Left forelimb (tissue), 1 donor: ENCODE data around the gene ARID3B.

ENCODE experiments used
- DNase-seq: peaks from one replicate; pipeline ENCODE4 v3.0.0-alpha.2; 2018; ENCODE audit warnings: low spot score

ARID3B gene

GRCh38 chr15:74604983-74605794 lies 64.2 kb downstream of the ARID3B start:
- no peak for DNase-seq

GRCh38 chr15:74605795-74606150 lies 64.8 kb downstream of the ARID3B start:
- DNase-seq = no peak

DNA sequence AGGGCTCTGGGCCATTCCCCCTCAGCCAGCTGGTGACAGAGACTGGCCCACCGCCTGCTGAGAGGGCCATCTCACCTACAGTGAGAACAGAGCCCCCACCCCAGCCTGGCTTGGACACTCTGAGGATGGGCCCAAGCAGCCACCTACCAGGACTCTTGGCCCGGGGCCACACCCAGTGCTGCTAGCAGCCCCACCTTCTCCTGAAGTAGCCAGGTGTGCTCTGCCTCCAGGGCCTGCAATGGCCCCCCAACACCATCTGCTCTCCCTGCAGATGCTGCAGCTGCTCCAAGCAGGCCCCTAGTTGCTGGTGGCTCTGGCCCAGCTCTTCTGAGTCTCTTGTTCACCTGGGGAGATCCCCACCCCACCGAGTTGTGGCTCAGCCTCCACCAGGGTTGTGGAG lies 67.8 kb downstream of the ARID3B start:
- no peak for DNase-seq

DNA sequence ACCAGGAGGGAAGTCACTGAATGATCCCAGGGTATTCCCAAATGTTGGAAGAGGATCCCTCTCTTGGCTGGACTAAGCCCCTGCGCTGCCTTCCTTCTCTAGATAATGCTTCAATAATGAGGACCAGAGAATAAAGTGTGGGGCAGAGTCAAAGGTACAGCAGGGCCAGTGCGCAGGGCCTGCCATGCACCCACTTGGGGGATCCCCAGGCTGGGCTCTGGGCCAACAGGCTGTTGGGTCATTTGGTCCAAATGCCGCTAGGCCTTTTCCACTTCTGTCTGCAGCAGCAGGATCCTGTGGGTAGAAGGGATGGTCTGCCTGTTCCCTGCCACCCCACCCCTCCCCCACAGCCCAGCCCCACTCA lies 68.9 kb downstream of the ARID3B start:
- DNase-seq = no peak

DNA sequence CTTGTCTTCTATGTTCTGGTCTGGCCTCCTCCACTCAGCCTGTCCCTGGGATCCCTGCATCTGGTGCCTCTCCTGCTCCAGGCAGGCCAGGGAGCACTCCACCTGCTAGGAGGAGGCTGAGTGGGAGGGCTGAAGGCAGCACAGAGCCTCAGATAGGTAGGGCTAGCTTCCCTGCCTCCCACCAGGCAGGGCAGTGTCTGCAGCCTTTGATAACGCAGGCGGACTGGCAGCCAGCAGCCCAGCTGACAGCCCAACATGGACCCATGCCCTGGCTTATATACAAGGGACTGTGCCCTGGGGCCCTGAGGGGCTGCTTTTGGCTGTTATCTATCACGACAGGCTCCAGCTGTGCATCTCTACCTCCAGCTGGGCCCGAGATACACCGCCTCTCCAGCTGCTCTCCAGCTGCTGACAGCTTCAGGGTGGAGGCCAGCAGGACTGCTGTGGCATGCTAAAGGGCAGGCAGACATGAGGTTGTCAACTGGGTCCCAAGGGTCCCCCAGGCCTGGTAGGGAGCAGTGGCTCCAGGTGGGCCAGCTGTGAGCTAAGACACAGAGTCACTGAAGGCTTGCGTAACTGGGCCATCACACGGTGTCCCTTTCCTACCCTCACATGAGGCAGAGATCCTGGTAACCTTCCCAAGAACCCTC lies 69.4 kb downstream of the ARID3B start:
- no peak for DNase-seq

- no peak for DNase-seq
Measured at GRCh38 chr15:74611341-74611740, 70.3 kb downstream of the ARID3B start.

- no peak for DNase-seq
Measured at GRCh38 chr15:74611834-74612233, 70.8 kb downstream of the ARID3B start.

GRCh38 chr15:74612677-74613076 lies 71.7 kb downstream of the ARID3B start:
- no peak for DNase-seq

GRCh38 chr15:74613089-74613952 lies 72.3 kb downstream of the ARID3B start:
- no peak for DNase-seq

DNA sequence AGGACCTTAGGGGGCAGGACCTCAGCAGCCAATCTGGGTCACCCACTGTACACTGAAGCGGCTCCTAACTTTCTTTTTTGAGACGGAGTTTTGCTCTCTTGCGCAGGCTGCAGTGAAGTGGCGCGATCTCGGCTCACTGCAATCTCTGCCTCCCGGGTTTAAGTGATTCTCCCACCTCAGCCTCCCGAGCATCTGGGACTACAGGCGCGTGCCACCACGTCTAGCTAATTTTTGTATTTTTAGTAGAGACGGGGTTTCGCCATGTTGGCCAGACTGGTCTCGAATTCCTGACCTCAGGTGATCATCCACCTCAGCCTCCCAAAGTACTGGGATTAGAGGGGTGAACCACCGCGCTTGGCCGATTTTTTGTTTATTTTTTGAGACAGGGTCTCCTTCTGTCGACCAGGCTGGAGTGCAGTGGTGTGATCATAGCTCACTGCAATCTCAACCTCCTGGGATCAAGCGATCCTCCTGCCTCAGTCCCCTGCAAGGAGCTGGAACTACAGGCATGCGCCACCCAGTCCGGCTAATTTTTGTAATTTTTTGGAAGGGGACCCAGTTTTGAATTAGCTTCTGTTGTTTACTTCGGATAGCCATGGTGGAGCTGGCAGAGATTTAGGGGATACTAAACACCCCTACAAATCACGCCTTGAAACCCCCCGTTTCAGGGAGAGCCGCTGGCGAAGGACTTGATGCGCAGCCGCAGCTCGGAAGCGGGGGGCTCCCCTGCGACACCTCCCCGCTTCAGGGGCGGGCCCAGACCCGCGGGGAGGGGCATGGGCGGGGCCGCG lies 73.1 kb downstream of the ARID3B start:
- no peak for DNase-seq

DNA sequence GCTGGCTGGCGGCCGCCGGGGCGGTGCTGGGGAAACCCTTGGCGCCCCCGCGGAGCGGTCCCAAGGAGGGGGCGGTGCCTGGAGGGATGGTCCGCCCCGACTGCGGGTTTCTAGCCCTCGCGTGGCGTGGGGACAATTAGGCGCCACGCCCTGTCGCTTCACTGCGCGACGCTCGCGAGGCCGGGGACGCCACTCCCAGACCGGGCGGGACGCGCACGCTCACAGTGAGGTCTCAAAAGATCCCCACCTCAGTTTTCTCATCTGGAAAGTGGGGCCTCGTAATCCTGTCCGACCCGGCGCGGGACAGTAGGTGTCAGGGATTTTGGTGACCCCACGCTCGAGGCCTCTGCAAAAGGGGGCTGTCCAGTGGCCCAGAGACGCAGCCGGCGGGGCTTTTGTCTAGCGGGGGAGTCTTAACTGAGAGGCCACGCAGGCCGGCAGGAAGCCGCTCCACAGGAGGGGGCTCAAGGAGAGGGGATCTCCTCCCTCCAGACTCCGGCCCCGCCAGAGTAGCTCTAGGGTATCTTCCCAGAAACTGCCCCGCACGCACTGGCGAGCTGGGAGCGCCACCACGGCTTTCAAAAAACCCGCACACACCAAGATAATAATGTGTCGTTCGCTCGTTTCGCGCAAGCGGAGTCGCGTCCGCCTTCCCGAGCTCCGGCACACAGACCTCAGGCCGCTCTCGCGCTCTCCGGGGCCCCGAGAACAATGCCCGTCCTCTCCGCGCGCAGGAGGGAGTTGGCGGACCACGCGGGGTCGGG lies 73.9 kb downstream of the ARID3B start:
- DNase-seq = peak; percentile 90

DNA sequence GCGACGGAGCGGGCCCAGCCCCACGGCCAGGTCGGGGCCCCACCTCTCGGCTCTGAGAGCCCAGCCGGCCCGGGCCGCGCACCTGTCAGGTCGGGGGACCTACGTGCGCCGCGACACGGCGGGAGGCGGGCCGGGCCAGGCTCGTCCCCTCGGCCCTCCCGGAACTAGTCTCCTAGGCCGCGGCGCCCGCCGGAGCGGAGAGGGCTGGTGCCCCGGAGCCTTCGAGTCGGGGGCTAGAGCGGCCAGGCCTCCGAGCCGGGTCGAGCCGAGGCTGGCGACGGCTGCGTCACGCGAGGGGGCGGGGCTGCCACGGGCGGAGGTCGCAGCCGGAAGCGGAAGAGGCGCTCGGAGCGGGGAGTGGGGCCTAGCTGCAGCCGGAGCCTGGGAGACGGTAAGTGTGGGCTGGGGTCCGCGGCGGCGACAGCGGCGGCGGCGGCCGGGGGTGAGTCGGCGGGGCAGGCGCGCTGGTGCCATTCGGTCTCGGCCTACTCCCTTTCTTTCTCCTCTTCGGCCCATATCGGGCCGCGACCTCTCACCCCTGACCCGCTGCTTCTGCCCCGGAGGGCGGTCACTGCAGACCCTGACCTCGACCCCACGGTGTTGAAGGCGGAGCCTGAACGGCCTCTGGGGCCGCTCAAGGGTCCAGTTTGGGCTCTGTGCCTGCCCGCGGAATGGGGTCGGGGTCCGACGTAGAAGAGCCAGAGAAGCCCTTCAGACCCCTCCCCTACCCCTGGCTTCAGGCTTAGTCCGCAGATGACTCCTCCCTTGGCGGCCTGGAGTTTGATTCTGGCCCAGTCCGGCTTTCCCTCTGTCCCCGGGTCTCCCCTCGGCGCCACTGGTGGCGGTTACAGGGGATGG lies 74.7 kb downstream of the ARID3B start, which contains the start of gene CLK3:
Gene CLK3, plus strand, starts transcription at position 329 of the 858 bp plus-strand sequence. CDS start 3,361 bp downstream, outside the sequence.
- DNase-seq = peak; percentile 98

DNA sequence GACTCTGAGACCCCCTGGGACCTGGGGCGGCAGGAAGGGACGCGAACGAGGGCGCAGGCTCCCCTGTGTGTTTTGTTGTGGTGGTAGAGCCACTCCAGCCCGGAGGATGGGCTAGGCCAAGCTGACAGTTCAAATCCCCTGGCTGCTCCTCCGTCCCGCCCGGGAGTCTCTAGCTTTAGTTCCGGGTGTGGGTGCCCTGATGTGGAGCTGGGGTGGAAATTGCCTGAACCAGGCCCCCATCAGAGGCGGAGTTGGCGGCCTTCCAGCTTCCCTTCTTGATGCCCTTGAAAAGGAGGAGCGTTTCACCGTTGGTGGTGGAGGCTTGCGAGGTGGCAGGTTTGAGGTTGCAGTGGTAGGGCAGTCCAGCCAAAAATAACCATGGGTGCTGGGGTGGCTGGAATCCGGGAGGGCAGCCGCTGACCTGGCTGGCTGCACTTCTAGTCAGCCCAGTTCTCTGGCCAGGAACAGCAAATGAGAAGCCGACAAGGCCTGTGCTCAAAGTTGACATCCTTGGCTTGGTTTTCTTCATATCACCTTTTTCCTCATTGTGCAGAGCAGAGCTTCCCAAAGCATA lies 75.4 kb downstream of the ARID3B start:
- peak; percentile 76 for DNase-seq

- no peak for DNase-seq
Measured at GRCh38 chr15:74616996-74617395, 76.0 kb downstream of the ARID3B start.

DNA sequence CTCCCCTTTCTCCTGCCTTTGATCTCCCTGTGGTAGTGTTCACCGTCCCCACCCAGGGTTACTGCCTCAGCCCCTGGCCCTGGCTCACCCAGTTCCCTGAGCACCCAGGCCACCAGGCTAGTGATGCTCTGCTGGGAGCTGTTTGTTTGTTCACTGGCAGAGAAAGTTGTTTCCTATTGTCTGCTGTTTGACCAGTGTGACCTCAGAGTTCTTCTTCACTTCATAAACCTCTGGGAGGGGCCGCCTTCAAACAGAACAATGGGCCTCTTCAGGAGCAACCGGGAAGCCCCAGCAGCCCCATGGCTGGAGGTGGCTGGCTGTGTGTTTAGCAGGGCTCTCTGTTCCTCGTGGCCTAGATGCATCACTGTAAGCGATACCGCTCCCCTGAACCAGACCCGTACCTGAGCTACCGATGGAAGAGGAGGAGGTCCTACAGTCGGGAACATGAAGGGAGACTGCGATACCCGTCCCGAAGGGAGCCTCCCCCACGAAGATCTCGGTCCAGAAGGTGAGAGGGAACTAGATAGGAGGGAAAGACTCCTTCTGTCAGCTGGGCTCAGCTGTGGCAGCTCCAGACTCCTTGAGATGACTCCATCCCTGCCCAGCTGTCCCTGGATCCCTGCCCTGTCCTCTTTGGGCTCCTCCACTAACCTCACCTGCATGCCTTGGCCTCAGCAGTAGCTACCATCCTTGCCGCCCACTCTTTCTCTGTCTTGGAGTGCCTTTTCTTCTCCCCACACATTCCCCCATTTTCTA lies 78.0 kb downstream of the ARID3B start:
- DNase-seq = no peak

DNA sequence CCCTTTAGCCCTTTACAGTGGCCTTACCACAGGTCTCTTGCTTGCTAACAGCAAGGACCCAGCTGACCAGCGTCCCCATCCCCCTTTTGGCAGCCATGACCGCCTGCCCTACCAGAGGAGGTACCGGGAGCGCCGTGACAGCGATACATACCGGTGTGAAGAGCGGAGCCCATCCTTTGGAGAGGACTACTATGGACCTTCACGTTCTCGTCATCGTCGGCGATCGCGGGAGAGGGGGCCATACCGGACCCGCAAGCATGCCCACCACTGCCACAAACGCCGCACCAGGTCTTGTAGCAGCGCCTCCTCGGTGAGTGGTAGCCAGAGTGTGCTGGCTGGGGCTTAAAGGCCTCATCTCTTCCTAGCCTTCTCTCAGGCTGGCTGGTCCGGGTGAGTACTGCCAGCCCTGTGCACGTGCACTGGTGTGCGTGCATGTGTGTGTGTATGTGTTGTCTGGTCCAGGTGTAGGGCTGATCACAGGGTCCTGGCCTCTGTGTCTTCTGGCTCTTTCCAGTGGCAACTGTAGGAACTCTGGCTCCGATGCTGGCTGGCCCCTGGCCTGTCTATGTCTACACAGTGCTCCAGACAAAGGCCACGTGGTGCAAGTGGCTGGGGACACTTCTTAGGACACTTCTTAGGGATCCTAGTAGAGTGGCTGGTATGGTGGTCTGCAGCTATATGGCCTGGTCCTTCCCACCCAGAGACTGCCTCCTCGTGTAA lies 79.1 kb downstream of the ARID3B start:
- DNase-seq = no peak

- DNase-seq = no peak
Measured at GRCh38 chr15:74620636-74621545, 79.9 kb downstream of the ARID3B start.
